Smooth muscle cell (in vitro differentiated cells): ENCODE measurements around the gene SH2B3. TPM values are rescaled to one million over a fixed set of nuclear protein-coding genes. Genes with fewer than 3 reads are reported as not detected.

Experiments used
- DNase-seq: peaks from one replicate; lab custom pipeline; 2025; ENCODE audit not compliant: unreplicated experiment; lab: John Stamatoyannopoulos, UW
- H2AFZ ChIP-seq: fragments of 200-600 bp; sonication (generic); 2 replicates; pipeline ENCODE4 v1.6.0; 2016; ENCODE audit warnings: antibody characterized with exemption, low read depth, mild to moderate bottlenecking
- H3F3A ChIP-seq: fragments of 200-600 bp; sonication (generic); 2 replicates; pipeline ENCODE4 v1.6.0; 2017; ENCODE audit warnings: antibody characterized with exemption, low read depth
- H3K27ac ChIP-seq: fragments of 200-600 bp; sonication (generic); 2 replicates; pipeline ENCODE4 v1.5.1; 2016; ENCODE audit warnings: low read depth, mild to moderate bottlenecking
- H3K27me3 ChIP-seq: fragments of 200-600 bp; sonication (generic); 2 replicates; pipeline ENCODE4 v1.6.1; 2016; ENCODE audit warnings: low read depth, mild to moderate bottlenecking
- H3K36me3 ChIP-seq: fragments of 200-600 bp; sonication (generic); 2 replicates; pipeline ENCODE4 v1.5.1; 2016; ENCODE audit warnings: low read depth
- H3K4me1 ChIP-seq: fragments of 200-600 bp; sonication (generic); 2 replicates; pipeline ENCODE4 v1.5.1; 2016; ENCODE audit warnings: low read depth
- H3K4me2 ChIP-seq: fragments of 200-600 bp; sonication (generic); 2 replicates; pipeline ENCODE4 v1.6.0; 2016; ENCODE audit warnings: mild to moderate bottlenecking
- H3K4me3 ChIP-seq: fragments of 200-600 bp; sonication (generic); 2 replicates; pipeline ENCODE4 v1.5.1; 2016; ENCODE audit warnings: mild to moderate bottlenecking
- H3K79me2 ChIP-seq: fragments of 200-600 bp; sonication (generic); 2 replicates; pipeline ENCODE4 v1.6.0; 2016; ENCODE audit warnings: low read depth, mild to moderate bottlenecking
- H3K9ac ChIP-seq: fragments of 200-600 bp; sonication (generic); 2 replicates; pipeline ENCODE4 v1.6.0; 2016; ENCODE audit warnings: low read depth
- H3K9me3 ChIP-seq: fragments of 200-600 bp; sonication (generic); replicated peaks from 2 replicates; pipeline ENCODE4 v1.5.1; 2016; ENCODE audit warnings: low read depth
- H4K20me1 ChIP-seq: fragments of 200-600 bp; sonication (generic); 2 replicates; pipeline ENCODE4 v1.6.0; 2016; ENCODE audit warnings: low read depth
- CTCF ChIP-seq: fragments of 200-600 bp; sonication (generic); IDR thresholded peaks from 2 replicates; pipeline ENCODE4 v1.5.1; 2017; ENCODE audit warnings: borderline replicate concordance, mild to moderate bottlenecking, antibody characterized with exemption; ENCODE audit not compliant: insufficient read depth, poor library complexity, severe bottlenecking
- WGBS: methylation state at CpG from one replicate; pipeline ENCODE4 v1.1.7; 2016; ENCODE audit warnings: low lambda C conversion rate; 5-methylcytosine and 5-hydroxymethylcytosine counted together
- polyA plus RNA-seq: library from polyadenylated mRNA; unstranded; fragments of >200 nt; fragmentation: Nextera tagmentation; extraction: Ambion mirVana; gene quantifications from 2 replicates; pipeline ENCODE4 v1.2.1, GENCODE V29; 2016
- total RNA-seq: library from RNA; depleted of rRNA; stranded (reverse); fragments of >200 nt; gene quantifications from 2 replicates; pipeline ENCODE4 v1.2.3, GENCODE V29; 2014

SH2B3 gene
- total and polyA plus RNA-seq, 2 experiments from 2014 or later: 4.7 to 5.2 TPM

DNA sequence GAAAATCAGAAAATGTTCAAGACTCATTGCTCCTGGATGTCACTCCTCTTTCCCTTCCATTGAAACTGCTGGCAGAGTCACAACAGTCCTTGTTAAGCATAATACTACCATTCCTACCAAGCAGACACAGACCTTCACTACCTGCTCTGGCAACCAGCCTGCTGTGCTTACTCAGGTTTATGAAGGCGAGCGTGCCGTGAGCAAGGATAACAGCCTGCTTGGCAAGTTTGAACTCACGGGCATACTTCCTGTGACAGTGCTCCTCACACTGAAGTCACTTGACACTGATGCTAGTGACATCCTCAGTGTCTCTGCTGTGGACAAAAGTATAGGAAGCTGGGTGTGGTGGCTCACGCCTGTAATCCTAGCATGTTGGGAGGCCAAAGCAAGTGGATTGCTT is 21.1 kb upstream of the SH2B3 start:
- Histone ChIP-seq H3K36me3 (no peaks in the 10 kb centered on the region), H3K27me3 (no peaks in the 10 kb centered on the region)

GRCh38 chr12:111386885-111387284 is 18.8 kb upstream of the SH2B3 start:
- Histone ChIP-seq H3F3A (no peaks in the 10 kb centered on the region), H4K20me1 (no peaks in the 10 kb centered on the region), H3K4me1 (no peaks in the 10 kb centered on the region), H3K4me3 (no peak overlapping the region), H3K36me3 (no peaks in the 10 kb centered on the region), H3K79me2 (no peaks in the 10 kb centered on the region), H3K27ac (no peak overlapping the region), H2AFZ (no peak overlapping the region), H3K4me2 (no peak overlapping the region), H3K9ac (no peak overlapping the region), H3K27me3 (no peaks in the 10 kb centered on the region), H3K9me3 (no peaks in the 10 kb centered on the region)
- no peak for TF ChIP-seq CTCF
- WGBS: 72% methylated on average over 3 of the region's 3 CpGs
- DNase-seq: no peak

More for the DNA sequence above, 21.1 kb upstream of the SH2B3 start:
- no peak overlapping the region for H2AFZ ChIP-seq
- no peak overlapping the region for H3K4me3 ChIP-seq
- H4K20me1 ChIP-seq: no peaks in the 10 kb centered on the region
- no peak for DNase-seq
- H3F3A ChIP-seq: no peaks in the 10 kb centered on the region
- TF ChIP-seq CTCF: no peak
- H3K79me2 ChIP-seq: no peaks in the 10 kb centered on the region
- H3K27ac ChIP-seq: no peak overlapping the region
- H3K9ac ChIP-seq: no peak overlapping the region
- H3K9me3 ChIP-seq: no peaks in the 10 kb centered on the region
- WGBS: 86% methylated on average over 5 of the region's 5 CpGs
- H3K4me2 ChIP-seq: no peak overlapping the region
- H3K4me1 ChIP-seq: no peaks in the 10 kb centered on the region

DNA sequence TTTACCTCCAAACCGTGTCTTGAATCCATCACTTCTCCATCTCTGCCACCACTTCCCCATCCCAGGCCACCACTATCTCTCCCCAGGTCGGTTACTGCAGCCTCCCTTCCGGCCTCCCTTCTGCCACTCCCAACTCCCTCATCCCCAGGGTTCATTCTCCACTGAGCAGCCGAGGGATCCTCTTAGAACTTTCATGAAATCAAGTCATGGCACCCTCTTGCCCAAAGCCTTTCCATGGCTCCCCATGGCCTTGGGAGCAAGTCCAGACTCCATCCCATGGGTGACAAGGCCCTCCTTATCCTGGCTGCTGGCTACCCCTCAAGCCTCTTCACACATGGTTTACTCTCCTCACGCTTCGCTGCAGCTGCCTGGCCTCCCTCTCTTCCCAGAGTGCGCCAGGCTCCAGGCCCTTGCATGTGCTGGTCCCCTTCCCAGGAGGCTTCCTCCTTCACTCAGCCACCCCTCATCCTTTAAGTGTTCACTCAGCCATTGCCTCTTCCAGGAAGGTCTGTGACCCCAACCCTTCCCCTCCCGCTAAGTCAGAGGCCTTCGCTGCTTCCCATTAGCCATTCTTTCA is 17.9 kb upstream of the SH2B3 start:
- Histone ChIP-seq H3K4me2 (no peak overlapping the region), H3K79me2 (no peaks in the 10 kb centered on the region), H3K4me3 (no peak overlapping the region), H4K20me1 (no peaks in the 10 kb centered on the region), H3K27ac (no peak overlapping the region), H2AFZ (no peak overlapping the region), H3F3A (no peaks in the 10 kb centered on the region), H3K36me3 (no peaks in the 10 kb centered on the region), H3K9ac (no peak overlapping the region), H3K27me3 (no peaks in the 10 kb centered on the region), H3K9me3 (no peaks in the 10 kb centered on the region), H3K4me1 (no peaks in the 10 kb centered on the region)
- no peak for TF ChIP-seq CTCF
- 91% methylated on average over 9 of the region's 9 CpGs for WGBS
- DNase-seq: no peak

DNA sequence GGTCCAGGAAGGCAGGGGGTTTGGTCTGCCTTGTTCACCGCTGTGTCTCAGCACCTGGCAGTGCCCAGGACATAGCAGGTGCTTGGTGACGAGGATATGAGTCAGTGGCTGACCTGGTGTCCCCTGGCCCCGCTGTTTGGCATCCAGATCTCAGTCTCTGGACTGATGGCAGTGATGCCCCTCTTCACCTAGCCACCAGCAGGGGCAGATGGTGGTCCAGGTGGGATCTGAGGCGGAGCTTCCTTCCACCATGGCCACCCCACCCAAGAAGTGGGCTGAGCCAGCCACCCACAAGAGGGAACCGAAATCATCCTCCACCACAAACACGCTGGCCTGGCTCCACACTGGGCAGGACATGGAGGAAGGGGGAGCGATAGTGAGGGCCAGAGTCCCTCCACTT is 16.1 kb upstream of the SH2B3 start:
- no peak for DNase-seq
- no peak overlapping the region for H2AFZ ChIP-seq
- no peak for TF ChIP-seq CTCF
- H4K20me1 ChIP-seq: no peaks in the 10 kb centered on the region
- H3K36me3 ChIP-seq: no peaks in the 10 kb centered on the region
- no peaks in the 10 kb centered on the region for H3K9me3 ChIP-seq
- H3K4me2 ChIP-seq: no peak overlapping the region
- no peak overlapping the region for H3K9ac ChIP-seq
- H3K4me3 ChIP-seq: no peak overlapping the region
- no peak overlapping the region for H3K27ac ChIP-seq
- no peaks in the 10 kb centered on the region for H3K27me3 ChIP-seq
- no peaks in the 10 kb centered on the region for H3K79me2 ChIP-seq
- no peaks in the 10 kb centered on the region for H3K4me1 ChIP-seq
- WGBS: 84% methylated on average over 7 of the region's 7 CpGs
- H3F3A ChIP-seq: no peaks in the 10 kb centered on the region
